RWPE1 (cell line): ENCODE results near the gene CD47.

ENCODE experiments used
- CTCF ChIA-PET: fragments of 350-600 bp; sonication (Branson Sonifier 250); formaldehyde crosslinking; extraction: SDS; loops from one replicate; lab custom pipeline; 2021; lab: Yijun Ruan, JAX
- POLR2A ChIA-PET: fragments of 400-600 bp; formaldehyde crosslinking; extraction: SDS; loops from one replicate; lab custom pipeline; 2020; ENCODE audit warnings: antibody characterized with exemption; ENCODE audit not compliant: low non-redundant PET; lab: Yijun Ruan, JAX
- DNase-seq: peaks from one replicate; pipeline ENCODE4 v3.0.0; 2012; ENCODE audit warnings: low spot score
- H3K27ac ChIP-seq: fragments of 450-650 bp; 2 replicates; pipeline ENCODE4 v1.5.1; 2017
- CTCF ChIP-seq: fragments of 450-650 bp; conservative IDR thresholded peaks from 2 replicates; pipeline ENCODE4 v1.5.1; 2017; ENCODE audit warnings: low read depth, mild to moderate bottlenecking

The CD47 gene

DNA sequence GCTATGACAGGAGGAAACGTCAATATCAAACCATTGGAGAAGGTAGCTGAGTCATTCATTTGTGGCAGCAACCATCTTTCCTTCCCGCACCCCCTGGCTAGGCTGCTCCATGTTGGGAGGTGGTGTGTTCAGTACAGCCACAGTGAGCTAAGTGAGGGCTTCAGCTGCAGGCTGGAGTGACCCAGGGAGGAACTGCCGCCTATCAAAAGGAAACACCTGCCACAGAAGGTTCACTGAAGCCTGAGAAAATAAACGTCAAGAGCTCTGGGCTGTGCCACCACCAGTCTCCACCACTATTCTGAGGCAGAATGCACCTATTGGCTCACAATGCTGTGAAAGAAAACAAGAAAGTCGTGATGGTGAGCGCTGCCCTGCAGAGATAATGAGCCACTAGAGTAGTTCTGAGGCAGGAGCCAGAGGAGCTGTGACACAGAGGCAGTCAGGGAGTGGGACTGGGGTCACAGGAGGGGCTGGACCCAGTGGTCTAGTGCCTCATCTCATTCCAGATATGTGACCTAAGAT is 34.8 kb upstream of the CD47 start:
- POLR2A ChIA-PET: no interaction called here
- CTCF ChIA-PET: interaction anchor here (0.7 to 1.0 kb wide), 2 partner anchors 9 to 198 kb away, joined by 3 read pairs; no protein-coding TSS in a partner anchor

GRCh38 chr3:108125153-108125543 is 34.3 kb upstream of the CD47 start:
- DNase-seq: no peak
- no peak overlapping the region for H3K27ac ChIP-seq
- CTCF ChIA-PET: interaction anchor here (0.7 kb wide), 1 partner anchor 9 kb away, joined by 3 read pairs; no protein-coding TSS in a partner anchor
- no peak for TF ChIP-seq CTCF
- POLR2A ChIA-PET: no interaction called here

More for the DNA sequence above, 34.8 kb upstream of the CD47 start:
- TF ChIP-seq CTCF: no peak
- H3K27ac ChIP-seq: no peak overlapping the region
- no peak for DNase-seq

DNA sequence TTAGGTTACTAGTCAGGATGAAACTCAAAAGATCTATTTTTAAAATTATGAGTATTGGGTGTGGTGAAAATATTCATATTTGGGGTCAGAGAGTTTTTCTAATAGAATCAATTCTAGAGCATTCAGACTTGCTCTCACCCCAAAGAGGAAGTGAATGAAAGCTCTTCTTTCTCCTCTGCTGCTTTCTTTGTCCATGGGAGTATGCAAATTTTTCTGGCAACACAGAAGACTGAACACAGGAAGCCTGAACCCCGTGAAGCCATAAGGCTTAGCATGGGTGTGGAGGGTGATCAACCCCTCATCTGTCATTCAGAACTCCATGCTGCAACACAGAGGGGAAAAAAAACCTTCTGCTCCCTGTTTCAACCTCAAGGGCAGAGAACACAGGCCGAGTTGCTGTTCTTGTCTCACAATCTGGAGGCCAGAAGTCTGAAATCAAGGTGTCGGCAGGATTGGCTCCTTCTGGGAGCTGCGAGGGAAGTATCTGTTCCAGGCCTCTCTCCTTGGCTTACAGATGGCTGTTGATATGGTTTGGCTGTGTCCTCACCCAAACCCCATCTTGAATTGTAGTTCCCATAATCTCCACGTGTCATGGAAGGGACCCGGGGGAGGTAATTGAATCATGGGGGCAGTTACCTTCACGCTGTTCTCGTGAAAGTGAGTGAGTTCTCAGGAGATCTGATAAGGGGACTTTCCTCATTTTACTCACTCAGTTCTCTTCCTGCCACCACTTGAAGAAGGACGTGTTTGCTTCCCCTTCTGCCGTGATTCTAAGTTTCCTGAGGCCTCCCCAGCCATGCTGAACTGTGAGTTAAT is 33.7 kb upstream of the CD47 start:
- no peak for TF ChIP-seq CTCF
- ChIA-PET POLR2A (no interaction called here), CTCF (no interaction called here)
- no peak for DNase-seq
- H3K27ac ChIP-seq: no peak overlapping the region

DNA sequence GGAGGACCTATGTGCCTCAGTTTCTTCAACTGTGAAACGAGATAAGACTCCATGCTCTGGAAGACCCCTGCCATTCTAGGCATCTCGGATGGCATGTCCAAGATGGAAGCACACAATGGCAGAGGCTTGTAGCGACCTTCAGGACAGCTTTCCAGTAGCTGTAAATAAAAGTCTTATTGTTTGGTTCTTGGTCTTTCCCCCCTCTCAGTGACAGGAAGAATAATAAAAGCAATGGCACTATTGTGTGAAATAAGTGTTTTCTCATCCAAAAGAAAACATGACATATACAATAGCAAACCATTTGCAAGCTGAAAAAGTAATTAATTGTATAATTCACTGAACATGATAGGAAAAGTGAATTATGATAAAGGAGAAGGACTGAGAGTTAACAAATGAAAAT is 32.5 kb upstream of the CD47 start:
- no peak for DNase-seq
- CTCF ChIA-PET: no interaction called here
- TF ChIP-seq CTCF: no peak
- no peak overlapping the region for H3K27ac ChIP-seq
- POLR2A ChIA-PET: no interaction called here

DNA sequence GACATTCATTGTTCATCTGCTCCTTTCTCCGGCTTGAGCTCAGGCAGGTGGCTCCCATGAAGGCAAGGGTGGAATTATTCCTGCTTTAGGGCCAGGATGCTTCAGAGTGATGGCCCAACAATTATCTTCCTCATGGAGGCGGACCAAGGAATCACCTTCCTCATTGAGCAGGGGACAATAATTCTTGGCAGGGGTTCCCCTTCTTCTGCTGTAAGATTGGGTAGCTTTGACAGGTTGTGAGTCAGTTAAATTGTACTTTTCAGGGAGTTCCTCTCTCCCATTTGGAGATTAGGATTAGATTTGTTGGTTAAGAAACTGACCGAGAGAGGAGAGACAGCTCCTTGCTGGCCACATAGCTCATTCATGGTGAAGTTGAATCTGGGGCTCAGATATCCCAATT is 31.4 kb upstream of the CD47 start:
- POLR2A ChIA-PET: no interaction called here
- no peak for DNase-seq
- CTCF ChIA-PET: interaction anchor here (0.6 to 0.7 kb wide), 3 partner anchors 62 to 142 kb away, joined by 3 to 5 read pairs (median 3); no protein-coding TSS in a partner anchor

More for the DNA sequence above, 31.4 kb upstream of the CD47 start:
- TF ChIP-seq CTCF: no peak
- H3K27ac ChIP-seq: no peak overlapping the region
